B cell (primary cell): ENCODE results near the gene ZIC4. TPM values are rescaled to one million over a fixed set of nuclear protein-coding genes. Genes with fewer than 3 reads are reported as not detected.

Experiments used
- ATAC-seq: fragments of 200-7000 bp; cut with Tn5 transposase; one replicate; pipeline ENCODE4 v1.10.0; 2021; ENCODE audit warnings: low read depth, mild to moderate bottlenecking, moderate number of reproducible peaks, moderate library complexity
- CTCF ChIA-PET: fragments of 350-600 bp; sonication (Branson Sonifier 250); formaldehyde crosslinking; loops from one replicate; lab custom pipeline; 2021; ENCODE audit warnings: antibody characterized with exemption, inconsistent platforms; lab: Charles Lee
- POLR2A ChIA-PET: fragments of 350-600 bp; sonication (Branson Sonifier 250); formaldehyde crosslinking; loops from one replicate; lab custom pipeline; 2021; ENCODE audit warnings: antibody characterized with exemption; lab: Charles Lee
- DNase-seq: peaks from one replicate; pipeline ENCODE4 v3.0.0; 2013
- H2AFZ ChIP-seq: 2 replicates; pipeline ENCODE4 v1.6.1; 2012; ENCODE audit warnings: mild to moderate bottlenecking, low read depth, low read length; ENCODE audit not compliant: insufficient read depth, poor library complexity, severe bottlenecking
- H3K27ac ChIP-seq, 2 donors: 1 replicate in 1 of 2; 2 replicates in 1 of 2; pipeline ENCODE4 v1.5.1; 2012 to 2013; ENCODE audit warnings: low read length in 2 of 2, mild to moderate bottlenecking in 2 of 2, moderate library complexity in 1 of 2
- H3K27me3 ChIP-seq, 4 experiments: fragments of 200-600 bp in 1 of 4; sonication (generic) in 1 of 4; replicated peaks in 1 of 4; 1 replicate in 2 of 4; 2 replicates in 2 of 4; pipeline versions ENCODE4 v1.6.1 to v1.7.0; 2013 to 2016; ENCODE audit warnings: low read length in 3 of 4, mild to moderate bottlenecking in 2 of 4, mixed read lengths in 1 of 4, moderate library complexity in 1 of 4; ENCODE audit not compliant: insufficient read depth in 4 of 4, control insufficient read depth in 3 of 4; ENCODE audit errors: control extremely low read depth in 1 of 4
- H3K36me3 ChIP-seq, 2 experiments: replicated peaks in 1 of 2; 1 replicate in 1 of 2; 2 replicates in 1 of 2; pipeline versions ENCODE4 v1.6.1 to v1.7.1; 2013; ENCODE audit warnings: low read length in 1 of 2; ENCODE audit not compliant: insufficient read depth in 2 of 2, control insufficient read depth in 1 of 2; ENCODE audit errors: control extremely low read depth in 1 of 2, extremely low read depth in 1 of 2
- H3K4me1 ChIP-seq, 2 donors: fragments of 200-600 bp in 1 of 2; sonication (generic) in 1 of 2; 1 replicate in 1 of 2; 2 replicates in 1 of 2; pipeline versions ENCODE4 v1.5.1 to v1.6.1; 2013 to 2017; ENCODE audit warnings: low read length in 2 of 2; ENCODE audit not compliant: control insufficient read depth in 2 of 2, insufficient read depth in 2 of 2
- H3K4me2 ChIP-seq: replicated peaks from 2 replicates; pipeline ENCODE3; 2012; ENCODE audit warnings: mild to moderate bottlenecking, low read depth, low read length; ENCODE audit not compliant: poor library complexity, severe bottlenecking
- H3K4me3 ChIP-seq, 5 experiments: fragments of 200-600 bp in 1 of 5; sonication (generic) in 1 of 5; 1 replicate in 3 of 5; 2 replicates in 2 of 5; pipeline versions ENCODE4 v1.5.1 to v1.7.0; 2011 to 2016; ENCODE audit warnings: low read length in 4 of 5, mild to moderate bottlenecking in 4 of 5, low read depth in 2 of 5, control low read depth in 1 of 5, moderate library complexity in 1 of 5; ENCODE audit not compliant: insufficient read depth in 1 of 5; ENCODE audit errors: control extremely low read depth in 1 of 5, extremely low read depth in 1 of 5
- H3K79me2 ChIP-seq: fragments of 200-600 bp; sonication (generic); one replicate; pipeline ENCODE4 v1.6.0; 2016; ENCODE audit warnings: low read length; ENCODE audit not compliant: control insufficient read depth, insufficient read depth
- H3K9ac ChIP-seq: fragments of 200-600 bp; sonication (generic); 2 replicates; pipeline ENCODE4 v1.6.1; 2017; ENCODE audit warnings: mild to moderate bottlenecking, low read length, moderate library complexity
- H3K9me3 ChIP-seq, 3 donors: one replicate each; pipeline versions ENCODE4 v1.6.1 to v1.7.1; 2013; ENCODE audit warnings: low read length in 2 of 3; ENCODE audit not compliant: control insufficient read depth in 2 of 3, insufficient read depth in 1 of 3; ENCODE audit errors: control extremely low read depth in 1 of 3
- H4K20me1 ChIP-seq: 2 replicates; pipeline ENCODE4 v1.6.0; 2012; ENCODE audit warnings: mild to moderate bottlenecking, low read length; ENCODE audit not compliant: insufficient read depth, control insufficient read depth, poor library complexity, severe bottlenecking
- H3K27ac Mint-ChIP-seq: one replicate; pipeline ENCODE4 v1.8.0; 2021; ENCODE audit warnings: mixed read lengths
- H3K27me3 Mint-ChIP-seq: one replicate; pipeline ENCODE4 v1.8.0; 2021; ENCODE audit warnings: mixed read lengths
- H3K4me1 Mint-ChIP-seq: one replicate; pipeline ENCODE4 v1.8.0; 2021; ENCODE audit warnings: mixed read lengths
- H3K4me3 Mint-ChIP-seq: one replicate; pipeline ENCODE4 v1.8.0; 2021; ENCODE audit warnings: mixed read lengths
- H3K9me3 Mint-ChIP-seq: one replicate; pipeline ENCODE4 v1.8.0; 2022; ENCODE audit warnings: mixed read lengths; ENCODE audit not compliant: insufficient read depth
- EZH2 ChIP-seq: IDR thresholded peaks from 2 replicates; pipeline ENCODE4 v1.6.1; 2012; ENCODE audit warnings: borderline replicate concordance, low read depth, mild to moderate bottlenecking, moderate library complexity, low read length; ENCODE audit not compliant: insufficient read depth, poor library complexity, severe bottlenecking
- WGBS: methylation state at CpG from one replicate; pipeline ENCODE4 v1.1.5; 2013; ENCODE audit warnings: missing lambda C conversion rate; ENCODE audit not compliant: insufficient coverage; 5-methylcytosine and 5-hydroxymethylcytosine counted together
- intact Hi-C: fragments of 100-400 bp; cut with micrococcal nuclease; formaldehyde crosslinking; loops from one replicate; pipeline ENCODE4 v1.10.0; 2022
- polyA plus RNA-seq: library from polyadenylated mRNA; depleted of rRNA; stranded (reverse); fragments of >200 nt; gene quantifications from 2 replicates; pipeline ENCODE4 v1.2.3, GENCODE V29; 2012
- total RNA-seq, 2 donors: library from RNA; stranded (reverse); fragments of 120-200 nt in 1 of 2; gene quantifications; 1 replicate in 1 of 2; 2 replicates in 1 of 2; pipeline versions ENCODE4 v1.2.3 to v1.2.4, GENCODE V29; 2013 to 2022
- TF ChIP-seq, protein P1 (sequence below): fragments of 200-600 bp; IDR thresholded peaks from one replicate; pipeline ENCODE4 v1.8.0; 2022; ENCODE audit warnings: antibody characterized with exemption, mild to moderate bottlenecking

The ZIC4 gene
- total and polyA plus RNA-seq, 2 donors (not counting 1 experiment from before 2014, with no cell fraction given): not detected

- POLR2A ChIA-PET: no interaction called here
- DNase-seq: no peak
- Mint-ChIP-seq H3K27me3 (peaks cover 87% of the 10 kb centered on the region), H3K4me3 (no peak overlapping the region), H3K4me1 (no peaks in the 10 kb centered on the region), H3K9me3 (no peaks in the 10 kb centered on the region), H3K27ac (no peak overlapping the region)
- H2AFZ ChIP-seq: no peak overlapping the region
- TF ChIP-seq EZH2: no peak
- TF ChIP-seq, protein P1, sequence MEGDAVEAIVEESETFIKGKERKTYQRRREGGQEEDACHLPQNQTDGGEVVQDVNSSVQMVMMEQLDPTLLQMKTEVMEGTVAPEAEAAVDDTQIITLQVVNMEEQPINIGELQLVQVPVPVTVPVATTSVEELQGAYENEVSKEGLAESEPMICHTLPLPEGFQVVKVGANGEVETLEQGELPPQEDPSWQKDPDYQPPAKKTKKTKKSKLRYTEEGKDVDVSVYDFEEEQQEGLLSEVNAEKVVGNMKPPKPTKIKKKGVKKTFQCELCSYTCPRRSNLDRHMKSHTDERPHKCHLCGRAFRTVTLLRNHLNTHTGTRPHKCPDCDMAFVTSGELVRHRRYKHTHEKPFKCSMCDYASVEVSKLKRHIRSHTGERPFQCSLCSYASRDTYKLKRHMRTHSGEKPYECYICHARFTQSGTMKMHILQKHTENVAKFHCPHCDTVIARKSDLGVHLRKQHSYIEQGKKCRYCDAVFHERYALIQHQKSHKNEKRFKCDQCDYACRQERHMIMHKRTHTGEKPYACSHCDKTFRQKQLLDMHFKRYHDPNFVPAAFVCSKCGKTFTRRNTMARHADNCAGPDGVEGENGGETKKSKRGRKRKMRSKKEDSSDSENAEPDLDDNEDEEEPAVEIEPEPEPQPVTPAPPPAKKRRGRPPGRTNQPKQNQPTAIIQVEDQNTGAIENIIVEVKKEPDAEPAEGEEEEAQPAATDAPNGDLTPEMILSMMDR: no peak
- no peaks in the 10 kb centered on the region for H3K79me2 ChIP-seq
- H3K36me3 ChIP-seq: no peaks in the 10 kb centered on the region
- H3K27me3 ChIP-seq: peaks cover 0 to 56% (median 35%) of the 10 kb centered on the region in 4 experiments
- intact Hi-C loops: no loop called here
- H3K4me1 ChIP-seq: no peaks in the 10 kb centered on the region
- no peak overlapping the region for H3K4me2 ChIP-seq
- CTCF ChIA-PET: no interaction called here
- peaks cover 0 to 35% (median 0%) of the 10 kb centered on the region in 3 donors for H3K9me3 ChIP-seq
- ATAC-seq: no peak
- H3K9ac ChIP-seq: no peak overlapping the region
- no peak overlapping the region for H3K27ac ChIP-seq
- H3K4me3 ChIP-seq: no peak overlapping the region
- H4K20me1 ChIP-seq: no peaks in the 10 kb centered on the region
- 13% methylated on average over 26 of the region's 27 CpGs for WGBS
These were observed 21.9 kb downstream of the ZIC4 start for GRCh38 chr3:147384210-147385058.

DNA sequence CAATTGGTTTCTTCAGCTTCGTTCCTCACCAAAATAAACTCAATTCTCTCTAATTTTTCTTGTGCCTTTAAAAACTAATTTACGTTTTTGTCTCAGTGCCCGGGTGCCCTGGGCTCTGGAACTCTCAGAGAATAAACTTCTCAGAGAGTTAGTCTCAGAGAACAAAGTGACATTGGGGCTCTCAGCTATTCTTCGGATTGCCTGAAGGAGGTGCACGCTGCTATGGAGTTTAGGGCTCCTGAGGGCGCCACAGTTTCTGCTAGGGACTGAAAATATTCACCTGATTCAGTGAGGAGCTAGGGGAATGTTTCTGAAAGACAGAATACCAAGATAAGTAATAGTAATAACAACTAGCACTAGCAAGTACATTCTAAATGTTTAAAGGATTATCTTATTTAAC, 22.7 kb downstream of the ZIC4 start:
- Mint-ChIP-seq H3K27ac (no peak overlapping the region), H3K4me1 (no peaks in the 10 kb centered on the region), H3K9me3 (no peaks in the 10 kb centered on the region), H3K27me3 (peaks cover 87% of the 10 kb centered on the region), H3K4me3 (no peak overlapping the region)
- WGBS: 13% methylated on average over 2 of the region's 6 CpGs
- Histone ChIP-seq H3K4me1 (no peaks in the 10 kb centered on the region), H3K27ac (no peak overlapping the region), H4K20me1 (no peaks in the 10 kb centered on the region), H3K27me3 (peaks cover 0 to 60% (median 31%) of the 10 kb centered on the region in 4 experiments), H2AFZ (no peak overlapping the region), H3K9me3 (peaks cover 0 to 30% (median 0%) of the 10 kb centered on the region in 3 donors), H3K36me3 (no peaks in the 10 kb centered on the region), H3K4me2 (no peak overlapping the region), H3K9ac (no peak overlapping the region), H3K4me3 (no peak overlapping the region), H3K79me2 (no peaks in the 10 kb centered on the region)
- TF ChIP-seq, protein P1: no peak
- no peak for TF ChIP-seq EZH2
- no peak for DNase-seq
- POLR2A ChIA-PET: no interaction called here
- ATAC-seq: no peak
- intact Hi-C loops: no loop called here
- CTCF ChIA-PET: no interaction called here
